Right lobe of liver (tissue), 6 donors: ENCODE results near the gene SLA2. TPM values are rescaled to one million over a fixed set of nuclear protein-coding genes. Genes with fewer than 3 reads are reported as not detected.

Experiments
- ATAC-seq, 4 donors: fragments of 200-7000 bp; cut with Tn5 transposase; one replicate each; pipeline ENCODE4 v1.9.1; 2020; ENCODE audit warnings: mild to moderate bottlenecking in 4 of 4, moderate library complexity in 4 of 4
- DNase-seq, 3 donors: peaks; one replicate each; pipeline ENCODE4 v3.0.0-alpha.2; 2020
- H3K27ac ChIP-seq, 3 donors: fragments of 200-600 bp; one replicate each; pipeline ENCODE4 v1.8.0; 2022
- H3K27me3 ChIP-seq, 2 donors: fragments of 200-600 bp; one replicate each; pipeline ENCODE4 v1.8.0; 2022
- H3K36me3 ChIP-seq, 4 donors: fragments of 200-600 bp; sonication (generic) in 1 of 4; one replicate each; pipeline versions ENCODE4 v1.5.1 to v1.8.0; 2017 to 2022; ENCODE audit warnings: control low read depth in 1 of 4
- H3K4me1 ChIP-seq, 4 donors: fragments of 200-600 bp; sonication (generic) in 1 of 4; one replicate each; pipeline versions ENCODE4 v1.5.1 to v1.8.0; 2017 to 2022; ENCODE audit warnings: control low read depth in 1 of 4
- H3K4me3 ChIP-seq, 3 donors: fragments of 200-600 bp; one replicate each; pipeline ENCODE4 v1.8.0; 2022
- H3K9me3 ChIP-seq, 4 donors: fragments of 200-600 bp; sonication (generic) in 1 of 4; one replicate each; pipeline versions ENCODE4 v1.5.1 to v1.8.0; 2017 to 2022; ENCODE audit warnings: control low read depth in 1 of 4
- POLR2A ChIP-seq: fragments of 450-650 bp; IDR thresholded peaks from one replicate; pipeline ENCODE4 v1.6.1; 2017; ENCODE audit warnings: antibody characterized with exemption, mild to moderate bottlenecking
- WGBS: methylation state at CpG from one replicate; pipeline ENCODE4 v1.1.6; 2018; ENCODE audit warnings: low coverage, low lambda C conversion rate; ENCODE audit not compliant: insufficient coverage; ENCODE audit errors: missing lambda C conversion rate; 5-methylcytosine and 5-hydroxymethylcytosine counted together
- intact Hi-C, 2 donors: fragments of 100-400 bp; cut with DNase I; formaldehyde crosslinking; loops; one replicate each; pipeline versions ENCODE4 v1.11.2 to v1.14.1; 2022
- total RNA-seq, 6 experiments: library from RNA; depleted of rRNA in 2 of 6; stranded (reverse); fragments of >200 nt in 2 of 6; fragmentation: NEBNext Ultra II Directional in 3 of 6; extraction: Animal tissue kit (Norgen Biotek cat#: 25700) in 3 of 6; gene quantifications; one replicate each; pipeline versions ENCODE4 v1.1.0 to v1.2.4, GENCODE V29; 2016 to 2023
- TF ChIP-seq, protein P1 (sequence below), 4 donors: fragments of 200-600 bp in 3 of 4; fragments of 450-650 bp in 1 of 4; IDR thresholded peaks; one replicate each; pipeline versions ENCODE4 v1.5.1 to v1.8.0; 2016 to 2022; ENCODE audit warnings: antibody characterized with exemption in 4 of 4, mild to moderate bottlenecking in 2 of 4
- donor health status: DM: no; HTN: yes; CAD: no.
- donor health status: DM: no; HTN: no; CAD: no.
- donor health status: DM: no; HTN: no; CAD: no.
- donor health status: DM: no; HTN: yes; CAD: no.
- donor health status: DM: no; HTN: yes; CAD: no.

The SLA2 gene
- total RNA-seq, 6 experiments from 2014 or later, result 0.18 to 0.50 (median 0.32) TPM

DNA sequence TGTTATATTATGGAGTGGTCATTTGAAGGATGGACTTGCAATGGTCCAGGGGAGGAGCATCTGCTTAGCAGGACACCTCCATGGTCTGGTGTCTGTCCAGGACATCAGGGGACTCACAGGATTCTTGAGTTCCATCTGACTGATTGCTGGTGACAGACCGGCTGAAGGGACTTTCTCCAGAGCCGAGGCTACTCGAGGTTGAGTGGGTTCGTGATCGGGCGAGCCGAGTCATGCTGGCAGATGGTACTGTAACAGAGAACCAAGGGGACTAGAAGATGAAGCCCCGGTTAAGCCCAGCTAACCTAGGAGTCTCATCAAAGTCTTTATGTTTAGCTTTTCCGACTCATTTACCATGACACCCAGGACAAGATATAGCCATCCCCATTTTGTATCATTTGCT, 7.5 kb upstream of the SLA2 start:
- H3K27me3 ChIP-seq, result no peaks in the 10 kb centered on the region
- intact Hi-C loops, result no loop called here
- peaks cover 0 to 14% (median 0%) of the 10 kb centered on the region in 4 donors for H3K36me3 ChIP-seq
- WGBS, result 92% methylated on average over 2 of the region's 9 CpGs
- no peak overlapping the region for H3K4me3 ChIP-seq
- H3K4me1 ChIP-seq, result no peaks in the 10 kb centered on the region
- no peak for ATAC-seq
- no peaks in the 10 kb centered on the region for H3K9me3 ChIP-seq
- DNase-seq, result no peak
- no peak overlapping the region for H3K27ac ChIP-seq
- TF ChIP-seq, protein P1, sequence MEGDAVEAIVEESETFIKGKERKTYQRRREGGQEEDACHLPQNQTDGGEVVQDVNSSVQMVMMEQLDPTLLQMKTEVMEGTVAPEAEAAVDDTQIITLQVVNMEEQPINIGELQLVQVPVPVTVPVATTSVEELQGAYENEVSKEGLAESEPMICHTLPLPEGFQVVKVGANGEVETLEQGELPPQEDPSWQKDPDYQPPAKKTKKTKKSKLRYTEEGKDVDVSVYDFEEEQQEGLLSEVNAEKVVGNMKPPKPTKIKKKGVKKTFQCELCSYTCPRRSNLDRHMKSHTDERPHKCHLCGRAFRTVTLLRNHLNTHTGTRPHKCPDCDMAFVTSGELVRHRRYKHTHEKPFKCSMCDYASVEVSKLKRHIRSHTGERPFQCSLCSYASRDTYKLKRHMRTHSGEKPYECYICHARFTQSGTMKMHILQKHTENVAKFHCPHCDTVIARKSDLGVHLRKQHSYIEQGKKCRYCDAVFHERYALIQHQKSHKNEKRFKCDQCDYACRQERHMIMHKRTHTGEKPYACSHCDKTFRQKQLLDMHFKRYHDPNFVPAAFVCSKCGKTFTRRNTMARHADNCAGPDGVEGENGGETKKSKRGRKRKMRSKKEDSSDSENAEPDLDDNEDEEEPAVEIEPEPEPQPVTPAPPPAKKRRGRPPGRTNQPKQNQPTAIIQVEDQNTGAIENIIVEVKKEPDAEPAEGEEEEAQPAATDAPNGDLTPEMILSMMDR (IDR thresholded peaks at IDR 0.05), result no peak
- TF ChIP-seq POLR2A, result no peak

DNA sequence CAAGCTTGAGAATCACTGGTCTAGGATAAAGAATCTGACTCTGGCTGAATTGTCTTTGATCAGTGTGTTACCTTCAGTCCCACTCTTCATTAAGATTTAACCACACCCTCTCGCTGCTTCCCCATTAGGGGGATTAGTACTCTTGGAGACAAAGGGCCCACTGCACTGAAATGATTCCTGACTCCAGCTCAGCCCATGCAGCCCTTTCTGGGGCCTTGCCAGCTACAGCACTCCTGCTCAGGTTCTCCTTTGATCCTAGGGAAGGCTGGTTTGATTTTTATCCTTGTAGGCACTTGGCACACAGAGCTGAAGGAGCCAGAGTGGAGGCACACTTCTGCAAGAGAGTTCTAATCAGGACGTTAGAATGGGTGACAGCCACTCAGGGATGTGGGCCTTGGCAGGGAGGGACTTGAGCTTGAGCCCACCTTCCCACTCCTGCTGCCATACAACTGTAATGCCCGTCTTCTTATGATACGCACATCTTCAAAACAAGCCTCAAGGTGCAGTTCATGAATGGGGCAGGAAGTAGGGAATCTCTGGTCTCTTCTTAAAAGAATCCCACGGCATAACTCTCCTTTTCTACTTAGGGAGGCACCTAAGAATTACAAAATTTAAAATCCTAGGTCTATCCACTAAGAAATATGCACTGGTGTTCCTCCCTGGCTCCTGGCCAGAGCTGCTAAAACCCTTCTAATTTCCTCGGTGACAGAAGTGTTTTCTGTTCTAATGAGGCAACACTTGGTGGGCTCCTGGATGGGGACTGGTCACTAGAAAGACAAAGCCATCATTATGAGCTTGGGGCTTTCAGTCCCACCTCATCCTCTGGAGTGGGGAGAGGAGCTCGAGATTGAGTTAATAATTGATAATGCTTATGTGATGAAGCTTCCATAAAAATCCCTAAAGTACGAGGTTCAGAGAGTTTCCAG, 1.5 kb upstream of the SLA2 start:
- Histone ChIP-seq H3K27ac (no peak overlapping the region), H3K36me3 (no peaks in the 10 kb centered on the region), H3K27me3 (no peaks in the 10 kb centered on the region), H3K4me3 (no peak overlapping the region), H3K9me3 (no peaks in the 10 kb centered on the region), H3K4me1 (no peaks in the 10 kb centered on the region)
- no peak for ATAC-seq
- WGBS, result 70% methylated on average over 6 of the region's 8 CpGs
- intact Hi-C loops, result no loop called here
- TF ChIP-seq POLR2A, result no peak
- TF ChIP-seq, protein P1 (IDR thresholded peaks at IDR 0.05), result no peak
- DNase-seq, result no peak

DNA sequence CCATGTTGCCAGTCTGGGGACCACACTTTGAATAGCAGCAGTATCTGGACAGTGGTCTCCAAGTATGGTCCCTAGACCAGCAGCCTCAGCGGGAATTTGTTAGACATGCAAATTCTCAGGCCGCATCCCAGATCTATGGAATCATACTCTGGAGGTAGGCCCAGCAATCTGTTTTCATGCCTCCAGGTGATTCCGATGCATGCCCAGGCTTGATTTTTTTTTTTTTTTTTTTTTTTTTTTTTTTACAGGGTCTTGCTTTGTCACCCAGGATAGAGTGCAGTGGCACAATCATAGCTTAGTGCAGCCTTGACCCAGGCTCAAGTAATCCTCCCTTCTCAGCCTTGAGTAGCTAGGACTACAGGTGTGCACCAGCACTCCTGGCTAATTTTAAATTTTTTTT, 682 bp upstream of the SLA2 start:
- intact Hi-C loops, result no loop called here

DNA sequence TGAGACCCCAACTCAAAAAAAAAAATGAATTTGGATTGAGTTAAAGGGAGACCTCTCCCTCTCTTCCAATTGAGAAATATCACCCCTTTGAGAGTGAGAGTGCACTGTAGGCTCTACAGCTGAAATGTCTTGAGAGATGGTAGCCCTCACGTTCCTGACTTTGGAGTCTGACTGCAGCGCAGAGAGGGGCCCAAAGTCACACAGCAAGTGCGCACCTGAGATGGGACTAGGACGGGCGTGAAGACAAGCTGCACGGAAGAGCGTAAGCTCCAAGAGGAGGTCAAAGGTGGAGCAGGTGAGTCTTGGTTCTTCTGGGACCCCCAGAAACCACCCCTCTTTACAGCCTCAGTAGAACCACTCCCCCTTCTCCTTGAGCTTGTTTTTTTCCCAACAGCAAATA, 643 bp downstream of the SLA2 start:
- DNase-seq (no peak), ATAC-seq (no peak)
- Histone ChIP-seq H3K4me3 (no peak overlapping the region), H3K9me3 (no peaks in the 10 kb centered on the region), H3K4me1 (no peaks in the 10 kb centered on the region), H3K27ac (no peak overlapping the region), H3K36me3 (no peaks in the 10 kb centered on the region), H3K27me3 (no peaks in the 10 kb centered on the region)
- TF ChIP-seq POLR2A, result no peak
- TF ChIP-seq, protein P1 (IDR thresholded peaks at IDR 0.05), result no peak
- intact Hi-C loops, result no loop called here
- WGBS, result 96% methylated on average over 7 of the region's 7 CpGs

More for the DNA sequence above, 682 bp upstream of the SLA2 start:
- Histone ChIP-seq H3K4me1 (no peaks in the 10 kb centered on the region), H3K27ac (no peak overlapping the region), H3K36me3 (no peaks in the 10 kb centered on the region), H3K4me3 (no peak overlapping the region), H3K9me3 (no peaks in the 10 kb centered on the region), H3K27me3 (no peaks in the 10 kb centered on the region)
- WGBS, result 89% methylated on average over 3 of the region's 3 CpGs
- DNase-seq (no peak), ATAC-seq (no peak)
- TF ChIP-seq, protein P1 (IDR thresholded peaks at IDR 0.05), result no peak
- TF ChIP-seq POLR2A, result no peak
